Glomerular visceral epithelial cell (primary cell): ENCODE measurements around the gene SNX25.
A peak's percentile ranks its signal among the peaks of the same experiment; 100 is the strongest.

Source experiments
- DNase-seq: peaks from one replicate; pipeline ENCODE4 v3.0.0-alpha.2; 2016; ENCODE audit errors: extremely low spot score

SNX25 gene

GRCh38 chr4:185259719-185260118 is 50.3 kb downstream of the SNX25 start:
- no peak for DNase-seq

DNA sequence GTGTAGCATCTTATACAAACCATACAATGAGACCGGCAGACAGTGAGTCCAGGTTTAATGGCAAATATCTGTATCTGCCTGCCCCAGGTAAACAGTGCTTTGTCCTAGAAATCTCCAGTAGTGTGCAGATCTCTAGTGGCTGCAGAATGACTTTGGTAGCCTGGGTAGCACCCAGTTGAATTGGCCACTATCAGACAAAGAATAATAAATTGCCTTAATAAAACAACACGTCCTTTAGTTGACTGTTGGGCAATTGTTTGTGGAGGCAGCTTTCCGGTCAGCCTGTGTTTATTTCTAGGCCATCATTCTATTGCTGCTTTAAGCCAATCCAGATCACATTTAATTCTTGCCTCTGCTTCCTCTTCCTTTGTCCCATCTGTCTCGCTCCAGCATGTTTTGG is 52.5 kb downstream of the SNX25 start:
- no peak for DNase-seq

DNA sequence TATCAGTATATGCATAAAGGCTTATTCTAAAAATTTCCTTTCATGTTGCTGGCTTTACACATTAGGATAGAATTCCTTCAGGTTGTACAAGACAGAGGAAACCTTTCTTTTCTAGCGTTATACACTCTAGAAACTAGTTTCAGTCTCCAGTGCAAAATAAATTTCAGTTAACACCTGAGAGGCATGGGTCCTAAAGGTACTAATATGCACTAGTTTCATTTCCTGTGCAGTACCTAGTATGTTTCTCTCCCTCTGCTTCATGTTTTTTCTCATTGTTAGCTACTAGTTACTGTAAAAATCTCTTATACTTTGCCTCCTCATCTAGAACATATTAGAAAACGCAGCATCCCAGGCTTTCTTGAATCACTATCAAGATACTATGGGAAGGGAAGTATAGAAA is 54.0 kb downstream of the SNX25 start:
- DNase-seq: no peak

DNA sequence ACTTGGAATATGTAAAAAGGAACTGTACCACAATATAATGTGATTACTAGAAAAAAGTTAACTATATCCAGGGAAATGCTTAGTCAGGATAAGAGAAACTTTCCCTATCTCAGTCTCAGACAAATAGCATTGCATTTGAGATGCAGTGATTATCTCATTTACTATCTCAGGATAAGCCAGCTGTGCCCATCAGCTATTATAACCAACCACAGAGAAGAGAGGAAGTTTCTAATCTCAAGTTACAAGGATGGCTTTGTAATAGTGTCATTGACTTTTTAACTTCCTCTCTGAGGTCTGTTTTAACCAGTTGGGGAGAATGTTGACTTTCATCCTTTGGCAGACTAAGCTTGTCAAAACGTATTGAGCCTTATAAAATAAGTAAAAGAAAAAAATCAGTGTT is 56.5 kb downstream of the SNX25 start:
- peak; percentile 42 for DNase-seq

- DNase-seq: no peak
Measured at GRCh38 chr4:185269286-185269685, 59.9 kb downstream of the SNX25 start.

- DNase-seq: no peak
Measured at GRCh38 chr4:185270037-185270436, 60.6 kb downstream of the SNX25 start.

- DNase-seq: no peak
Measured at GRCh38 chr4:185270885-185271284, 61.5 kb downstream of the SNX25 start.

DNA sequence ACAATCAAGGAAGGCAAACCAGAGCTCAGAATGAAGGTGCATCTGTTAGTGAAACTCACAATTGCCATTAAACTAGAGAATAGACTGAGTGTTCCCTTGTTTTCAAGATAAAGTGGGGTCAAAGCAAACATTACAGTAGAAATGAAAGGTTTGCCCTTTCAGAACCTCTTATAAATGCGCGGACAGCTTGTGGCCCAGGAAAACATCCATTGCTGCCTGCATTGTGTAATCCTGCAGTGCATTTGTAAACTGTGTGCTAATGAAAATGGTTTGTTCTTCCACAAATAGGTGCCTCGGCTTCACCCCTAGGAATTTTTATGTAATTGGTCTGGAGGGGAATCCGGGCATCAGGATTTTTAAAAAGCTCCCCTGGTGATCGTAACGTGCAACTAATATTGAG is 62.8 kb downstream of the SNX25 start:
- DNase-seq: no peak

GRCh38 chr4:185275501-185275900 is 66.1 kb downstream of the SNX25 start:
- DNase-seq: no peak

GRCh38 chr4:185276036-185276435 is 66.6 kb downstream of the SNX25 start:
- no peak for DNase-seq

- no peak for DNase-seq
Measured at GRCh38 chr4:185278716-185279115, 69.3 kb downstream of the SNX25 start.

DNA sequence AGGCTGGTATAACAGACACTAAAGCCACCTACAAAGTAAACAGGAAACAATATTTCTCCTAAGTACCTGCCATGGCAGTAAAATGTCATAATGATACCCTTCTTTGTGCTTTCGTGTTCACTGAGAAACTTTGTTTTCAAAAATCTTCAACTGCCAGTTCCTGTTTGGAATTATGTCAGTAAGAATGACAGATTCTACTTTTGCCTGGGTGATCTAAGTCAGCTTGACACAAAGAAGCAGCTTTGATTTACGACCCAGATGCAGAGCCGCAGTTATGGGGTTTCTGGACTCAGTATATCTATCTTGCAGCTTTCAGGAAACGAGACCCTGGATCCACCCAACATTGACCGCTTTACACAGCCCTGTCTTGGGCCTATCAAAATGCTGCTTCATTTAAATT is 71.2 kb downstream of the SNX25 start:
- DNase-seq: no peak

DNA sequence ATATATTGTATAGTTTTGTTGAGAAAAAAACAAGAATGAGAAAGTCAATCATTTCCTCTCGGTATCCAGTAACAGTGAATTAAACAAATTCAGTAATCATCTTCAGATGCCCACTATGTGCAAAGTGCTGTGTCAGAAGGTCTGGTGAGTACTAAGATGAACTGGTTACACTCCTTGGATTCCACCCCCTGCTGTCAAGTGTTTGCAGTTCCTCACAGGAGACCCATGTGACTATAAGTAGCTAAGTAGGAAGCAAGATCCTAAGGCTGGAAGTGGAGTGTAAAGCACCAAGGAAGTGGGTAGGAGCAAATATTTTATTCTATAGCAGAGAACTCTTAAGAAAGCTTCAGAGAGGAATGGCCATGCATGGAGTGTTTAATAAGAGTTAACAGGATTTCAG is 73.6 kb downstream of the SNX25 start:
- no peak for DNase-seq

GRCh38 chr4:185283723-185284122 is 74.3 kb downstream of the SNX25 start:
- no peak for DNase-seq

GRCh38 chr4:185285632-185286393 is 76.4 kb downstream of the SNX25 start:
- no peak for DNase-seq

GRCh38 chr4:185286571-185286970 is 77.2 kb downstream of the SNX25 start:
- no peak for DNase-seq

DNA sequence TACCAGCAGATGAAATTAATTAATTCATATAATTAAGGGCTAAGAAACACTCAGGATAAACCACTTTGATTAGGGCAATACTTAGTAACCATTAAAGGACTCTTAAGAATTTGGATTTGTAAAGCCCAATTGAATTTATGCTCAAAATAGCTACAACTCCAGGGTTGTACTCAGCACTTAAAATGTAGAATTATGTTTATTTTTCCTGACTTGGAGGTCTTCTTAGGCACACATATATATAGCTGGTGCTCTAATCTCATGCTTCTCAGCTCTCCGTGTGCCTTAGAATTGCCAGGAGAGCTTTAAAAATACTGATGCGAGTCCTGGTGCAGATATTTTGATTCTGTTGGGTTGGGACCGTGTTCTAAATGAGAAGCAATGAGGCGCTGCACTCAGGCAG is 77.6 kb downstream of the SNX25 start:
- DNase-seq: no peak

DNA sequence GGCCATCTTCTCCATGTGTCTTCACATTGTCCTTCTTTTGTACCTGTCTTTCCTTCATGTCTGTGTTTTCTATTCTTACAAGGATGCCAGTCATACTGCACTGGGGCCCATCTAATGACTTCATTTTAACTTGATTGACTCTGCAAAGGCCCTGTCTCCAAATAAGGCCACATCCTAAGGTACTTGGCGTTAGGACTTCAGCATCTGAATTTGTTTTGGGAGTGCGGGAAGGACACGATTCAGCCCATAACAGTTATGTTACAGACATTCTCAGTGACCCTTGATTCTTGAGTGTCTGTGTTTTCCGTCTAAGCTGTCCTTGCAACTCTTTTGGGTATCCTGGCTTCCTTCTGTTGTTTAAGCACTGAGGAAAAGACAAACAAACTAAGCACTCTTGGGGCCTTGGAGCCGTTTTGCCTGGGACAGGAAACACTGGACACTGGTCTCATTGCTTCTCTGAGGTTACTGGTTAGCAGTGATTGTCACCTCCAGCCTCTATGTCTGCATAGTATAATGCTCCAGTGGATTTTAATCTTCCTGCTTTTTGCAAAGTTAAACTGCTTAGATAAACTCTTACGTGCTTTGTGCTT is 80.7 kb downstream of the SNX25 start:
- no peak for DNase-seq

GRCh38 chr4:185290656-185291055 is 81.3 kb downstream of the SNX25 start:
- no peak for DNase-seq

GRCh38 chr4:185293202-185293601 is 83.8 kb downstream of the SNX25 start:
- no peak for DNase-seq

DNA sequence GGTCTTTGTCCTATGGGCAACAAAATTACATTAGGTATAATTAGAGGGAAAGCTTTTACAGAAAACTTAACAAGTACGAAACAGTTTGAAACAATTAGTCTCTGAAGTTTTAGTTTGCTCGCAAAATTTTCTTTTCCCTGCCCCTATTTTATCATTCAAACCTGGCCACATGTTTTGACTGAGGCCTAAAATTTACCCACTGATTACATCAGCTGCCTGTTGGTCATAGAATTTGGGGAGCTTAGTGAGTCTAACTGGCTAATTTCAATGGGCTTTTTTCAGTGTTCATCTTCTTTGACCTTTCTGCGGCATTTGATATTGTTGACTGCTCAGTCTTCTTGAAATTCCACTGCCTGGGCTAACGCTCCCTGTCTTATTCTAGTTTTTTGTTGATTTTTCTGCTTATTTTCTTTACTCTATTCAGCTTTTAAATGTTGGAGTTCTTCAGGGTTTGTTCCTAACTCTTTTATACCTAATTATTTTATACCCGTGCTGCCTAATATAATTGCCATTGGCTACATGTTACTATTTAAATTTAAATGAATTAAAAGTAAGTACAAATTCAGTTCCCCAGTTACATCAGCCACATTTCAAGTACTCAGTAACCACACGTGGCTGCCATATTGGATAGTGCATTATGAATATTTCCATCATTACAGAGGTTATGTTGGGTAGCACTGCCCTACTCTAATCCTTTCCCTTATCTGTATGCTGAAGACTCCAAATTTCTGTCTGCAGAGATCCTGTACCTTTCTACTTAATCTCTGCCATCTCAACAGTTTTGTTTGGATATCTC is 87.5 kb downstream of the SNX25 start:
- no peak for DNase-seq

GRCh38 chr4:185298728-185299430 is 89.5 kb downstream of the SNX25 start:
- no peak for DNase-seq
